Hepatocyte (in vitro differentiated cells): ENCODE data around the gene NIPAL3. TPM values are rescaled to one million over a fixed set of nuclear protein-coding genes. Genes with fewer than 3 reads are reported as not detected.

Source experiments
- DNase-seq: peaks from one replicate; pipeline ENCODE4 v3.0.0-alpha.2; 2016; ENCODE audit warnings: low spot score
- H2AFZ ChIP-seq: fragments of 200-600 bp; sonication (generic); 2 replicates; pipeline ENCODE4 v1.6.0; 2016; ENCODE audit warnings: antibody characterized with exemption, mild to moderate bottlenecking
- H3K27ac ChIP-seq: fragments of 200-600 bp; sonication (generic); 2 replicates; pipeline ENCODE4 v1.5.1; 2016; ENCODE audit warnings: mild to moderate bottlenecking
- H3K27me3 ChIP-seq: fragments of 200-600 bp; sonication (generic); 2 replicates; pipeline ENCODE4 v1.6.1; 2016
- H3K36me3 ChIP-seq: fragments of 200-600 bp; sonication (generic); replicated peaks from 2 replicates; pipeline ENCODE4 v1.5.1; 2016; ENCODE audit warnings: low read depth; ENCODE audit not compliant: insufficient read depth
- H3K4me1 ChIP-seq: fragments of 200-600 bp; sonication (generic); 2 replicates; pipeline ENCODE4 v1.5.1; 2016; ENCODE audit warnings: mild to moderate bottlenecking, moderate library complexity; ENCODE audit not compliant: insufficient read depth
- H3K4me2 ChIP-seq: fragments of 200-600 bp; sonication (generic); 2 replicates; pipeline ENCODE4 v1.6.0; 2016
- H3K4me3 ChIP-seq: fragments of 200-600 bp; sonication (generic); 2 replicates; pipeline ENCODE4 v1.5.1; 2016; ENCODE audit warnings: mild to moderate bottlenecking
- H3K79me2 ChIP-seq: fragments of 200-600 bp; sonication (generic); 2 replicates; pipeline ENCODE4 v1.6.0; 2017; ENCODE audit warnings: mild to moderate bottlenecking
- H3K9me2 ChIP-seq: fragments of 200-600 bp; sonication (generic); replicated peaks from 2 replicates; pipeline ENCODE4 v1.6.0; 2017; ENCODE audit warnings: mild to moderate bottlenecking; ENCODE audit not compliant: insufficient read depth
- H3K9me3 ChIP-seq: fragments of 200-600 bp; sonication (generic); 2 replicates; pipeline ENCODE4 v1.5.1; 2016; ENCODE audit warnings: low read depth, mild to moderate bottlenecking
- H4K20me1 ChIP-seq: fragments of 200-600 bp; sonication (generic); 2 replicates; pipeline ENCODE4 v1.6.0; 2016; ENCODE audit warnings: mild to moderate bottlenecking; ENCODE audit not compliant: insufficient read depth, poor library complexity, severe bottlenecking
- CTCF ChIP-seq: fragments of 200-600 bp; sonication (generic); IDR thresholded peaks from 2 replicates; pipeline ENCODE4 v1.5.1; 2016; ENCODE audit warnings: antibody characterized with exemption, mild to moderate bottlenecking; ENCODE audit not compliant: poor library complexity
- EZH2 ChIP-seq: fragments of 200-600 bp; sonication (generic); IDR thresholded peaks from 2 replicates; pipeline ENCODE4 v1.6.1; 2016; ENCODE audit warnings: antibody characterized with exemption, mild to moderate bottlenecking, borderline replicate concordance
- EZH2phosphoT487 ChIP-seq: fragments of 200-600 bp; sonication (generic); IDR thresholded peaks from one replicate; pipeline ENCODE4 v1.6.1; 2018; ENCODE audit warnings: antibody characterized with exemption, mild to moderate bottlenecking, low read depth, moderate library complexity; ENCODE audit not compliant: unreplicated experiment, severe bottlenecking
- WGBS: methylation state at CpG from one replicate; pipeline ENCODE4 v1.1.6; 2016; ENCODE audit warnings: low lambda C conversion rate; ENCODE audit errors: missing lambda C conversion rate; 5-methylcytosine and 5-hydroxymethylcytosine counted together
- polyA plus RNA-seq: library from polyadenylated mRNA; unstranded; fragments of >200 nt; fragmentation: Nextera tagmentation; extraction: Ambion mirVana; gene quantifications from 2 replicates; pipeline ENCODE4 v1.2.1, GENCODE V29; 2016
- total RNA-seq: library from RNA; depleted of rRNA; stranded (reverse); fragments of >200 nt; gene quantifications from 2 replicates; pipeline ENCODE4 v1.2.3, GENCODE V29; 2014

NIPAL3 gene
- total and polyA plus RNA-seq, 2 experiments from 2014 or later, result 26.6 to 27.3 TPM

GRCh38 chr1:24392604-24392946 lies 23.0 kb upstream of the NIPAL3 start:
- Histone ChIP-seq H3K4me2 (no peak overlapping the region), H3K27ac (no peak overlapping the region), H3K9me2 (no peaks in the 10 kb centered on the region), H3K4me1 (no peaks in the 10 kb centered on the region), H4K20me1 (no peaks in the 10 kb centered on the region), H3K9me3 (no peaks in the 10 kb centered on the region), H3K79me2 (no peaks in the 10 kb centered on the region), H3K36me3 (no peaks in the 10 kb centered on the region), H3K4me3 (no peak overlapping the region), H2AFZ (no peak overlapping the region), H3K27me3 (no peaks in the 10 kb centered on the region)
- TF ChIP-seq CTCF (no peak), EZH2 (no peak), EZH2phosphoT487 (no peak)
- no peak for DNase-seq
- WGBS, result 86% methylated on average over 4 of the region's 4 CpGs

- Histone ChIP-seq H4K20me1 (no peaks in the 10 kb centered on the region), H3K27ac (no peak overlapping the region), H3K27me3 (no peaks in the 10 kb centered on the region), H3K9me3 (no peaks in the 10 kb centered on the region), H3K4me1 (no peaks in the 10 kb centered on the region), H3K4me3 (no peak overlapping the region), H3K9me2 (no peaks in the 10 kb centered on the region), H3K79me2 (no peaks in the 10 kb centered on the region), H2AFZ (no peak overlapping the region), H3K36me3 (no peaks in the 10 kb centered on the region), H3K4me2 (no peak overlapping the region)
- TF ChIP-seq CTCF (no peak), EZH2phosphoT487 (no peak), EZH2 (no peak)
- WGBS, result 72% methylated on average over 4 of the region's 4 CpGs
- DNase-seq, result no peak
Observed at GRCh38 chr1:24392982-24393650, 22.5 kb upstream of the NIPAL3 start.

GRCh38 chr1:24393892-24394291 lies 21.7 kb upstream of the NIPAL3 start:
- no peak overlapping the region for H2AFZ ChIP-seq
- no peak overlapping the region for H3K4me2 ChIP-seq
- DNase-seq, result no peak
- TF ChIP-seq CTCF, result no peak
- TF ChIP-seq EZH2, result no peak
- no peak for TF ChIP-seq EZH2phosphoT487
- no peak overlapping the region for H3K4me3 ChIP-seq
- no peaks in the 10 kb centered on the region for H3K9me2 ChIP-seq
- H3K9me3 ChIP-seq, result no peaks in the 10 kb centered on the region
- H3K79me2 ChIP-seq, result no peaks in the 10 kb centered on the region
- H3K36me3 ChIP-seq, result no peaks in the 10 kb centered on the region
- no peaks in the 10 kb centered on the region for H4K20me1 ChIP-seq
- H3K27me3 ChIP-seq, result no peaks in the 10 kb centered on the region
- H3K27ac ChIP-seq, result no peak overlapping the region
- 76% methylated on average over 6 of the region's 6 CpGs for WGBS
- H3K4me1 ChIP-seq, result no peaks in the 10 kb centered on the region

DNA sequence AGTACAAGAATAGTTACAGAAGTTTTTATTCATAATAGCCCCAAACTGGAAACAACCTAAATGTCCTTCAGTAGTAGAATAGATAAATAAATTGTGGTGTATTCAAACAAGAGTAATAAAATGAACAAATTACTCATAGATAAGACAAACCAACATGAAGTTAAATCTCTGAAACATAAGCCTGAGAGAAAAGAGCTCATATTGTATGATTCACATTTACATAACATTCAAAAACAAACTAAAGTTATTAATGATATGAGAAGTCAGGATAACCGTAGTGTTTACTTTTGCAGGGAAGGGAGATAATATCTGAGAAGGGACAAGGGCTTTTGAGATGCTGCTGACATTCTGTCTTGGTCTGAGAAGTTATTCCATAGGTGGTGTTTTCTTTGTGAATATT lies 15.5 kb upstream of the NIPAL3 start:
- WGBS, result 55% methylated on average over 1 of the region's 1 CpG
- TF ChIP-seq EZH2phosphoT487 (no peak), CTCF (no peak), EZH2 (no peak)
- H3K4me2 ChIP-seq, result no peak overlapping the region
- H3K36me3 ChIP-seq, result no peaks in the 10 kb centered on the region
- no peak overlapping the region for H3K27ac ChIP-seq
- no peak for DNase-seq
- H3K9me3 ChIP-seq, result no peaks in the 10 kb centered on the region
- H3K27me3 ChIP-seq, result no peaks in the 10 kb centered on the region
- no peak overlapping the region for H3K4me3 ChIP-seq
- H3K4me1 ChIP-seq, result no peaks in the 10 kb centered on the region
- H3K79me2 ChIP-seq, result no peaks in the 10 kb centered on the region
- H4K20me1 ChIP-seq, result no peaks in the 10 kb centered on the region
- H3K9me2 ChIP-seq, result no peaks in the 10 kb centered on the region
- no peak overlapping the region for H2AFZ ChIP-seq
